SIG-M5 treated with dmso at 0.1 percent for 504 hours (cell line): Measurements from ENCODE around the gene MT2A.

Experiments
- DNase-seq: peaks from one replicate; lab custom pipeline; 2025; ENCODE audit not compliant: unreplicated experiment; lab: John Stamatoyannopoulos, UW

MT2A gene

GRCh38 chr16:56594292-56594619 is 14.1 kb upstream of the MT2A start:
- DNase-seq, result no peak

- DNase-seq, result peak; percentile 70
Measured at GRCh38 chr16:56600398-56600999, 7.9 kb upstream of the MT2A start.

- no peak for DNase-seq
Measured at GRCh38 chr16:56601325-56601724, 7.1 kb upstream of the MT2A start.

GRCh38 chr16:56603589-56603988 is 4.8 kb upstream of the MT2A start:
- DNase-seq, result peak; percentile 55

GRCh38 chr16:56604966-56605365 is 3.4 kb upstream of the MT2A start:
- no peak for DNase-seq

GRCh38 chr16:56605475-56605874 is 2.9 kb upstream of the MT2A start:
- no peak for DNase-seq

- no peak for DNase-seq
Measured at GRCh38 chr16:56606071-56606475, 2.3 kb upstream of the MT2A start.

- DNase-seq, result no peak
Measured at GRCh38 chr16:56606476-56607108, 1.8 kb upstream of the MT2A start.

GRCh38 chr16:56607109-56607618 is 1.2 kb upstream of the MT2A start:
- DNase-seq, result no peak

GRCh38 chr16:56607675-56608042 is 725 bp upstream of the MT2A start:
- DNase-seq, result no peak

DNA sequence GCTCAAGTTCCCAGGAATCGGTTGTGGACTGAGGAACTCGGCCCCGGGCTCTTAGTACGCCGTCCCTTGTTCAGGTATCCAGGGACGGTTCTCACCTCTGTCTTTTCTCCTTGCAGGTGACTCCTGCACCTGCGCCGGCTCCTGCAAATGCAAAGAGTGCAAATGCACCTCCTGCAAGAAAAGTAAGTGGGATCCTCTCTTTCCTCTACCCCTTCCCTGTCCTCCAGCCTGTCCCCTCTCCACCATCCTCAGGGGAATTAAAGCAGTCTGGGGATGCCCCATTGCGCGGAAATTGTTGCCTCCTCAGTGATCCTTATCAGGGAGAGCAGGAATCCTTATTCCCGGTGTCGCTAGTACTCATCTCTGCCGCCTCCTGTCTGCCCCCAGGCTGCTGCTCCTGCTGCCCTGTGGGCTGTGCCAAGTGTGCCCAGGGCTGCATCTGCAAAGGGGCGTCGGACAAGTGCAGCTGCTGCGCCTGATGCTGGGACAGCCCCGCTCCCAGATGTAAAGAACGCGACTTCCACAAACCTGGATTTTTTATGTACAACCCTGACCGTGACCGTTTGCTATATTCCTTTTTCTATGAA is 585 bp downstream of the MT2A start:
- DNase-seq, result no peak

GRCh38 chr16:56609463-56609921 is 1.1 kb downstream of the MT2A start:
- peak; percentile 93 for DNase-seq

DNA sequence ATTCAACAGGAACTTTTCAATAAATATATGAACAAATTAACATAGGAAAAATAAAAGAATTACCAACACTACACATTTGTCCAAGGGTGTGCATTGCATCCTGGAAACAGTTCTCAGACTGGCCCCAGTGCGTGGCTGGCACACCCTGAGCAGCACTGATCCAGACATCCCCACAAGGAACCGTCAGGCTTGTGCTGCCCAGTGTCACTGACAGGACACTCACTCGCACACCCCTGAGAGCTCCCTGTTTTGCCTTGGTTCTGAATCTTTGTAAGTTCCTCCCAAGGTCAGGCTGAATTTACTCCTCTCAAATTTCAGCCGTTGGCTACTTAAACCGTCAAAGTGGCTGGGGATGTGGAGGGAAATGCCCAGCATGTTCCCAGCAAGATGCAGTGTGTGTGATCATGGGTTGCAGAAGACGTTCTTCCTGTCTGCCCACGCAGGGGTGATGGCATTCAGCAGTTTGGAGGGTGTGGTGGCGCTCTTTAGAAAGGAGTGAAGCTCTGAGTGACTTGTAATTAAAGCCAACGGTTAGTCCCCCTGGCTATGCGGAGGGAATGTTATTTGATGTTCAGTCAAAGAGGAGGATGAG is 1.7 kb downstream of the MT2A start:
- peak; percentile 15 for DNase-seq

DNA sequence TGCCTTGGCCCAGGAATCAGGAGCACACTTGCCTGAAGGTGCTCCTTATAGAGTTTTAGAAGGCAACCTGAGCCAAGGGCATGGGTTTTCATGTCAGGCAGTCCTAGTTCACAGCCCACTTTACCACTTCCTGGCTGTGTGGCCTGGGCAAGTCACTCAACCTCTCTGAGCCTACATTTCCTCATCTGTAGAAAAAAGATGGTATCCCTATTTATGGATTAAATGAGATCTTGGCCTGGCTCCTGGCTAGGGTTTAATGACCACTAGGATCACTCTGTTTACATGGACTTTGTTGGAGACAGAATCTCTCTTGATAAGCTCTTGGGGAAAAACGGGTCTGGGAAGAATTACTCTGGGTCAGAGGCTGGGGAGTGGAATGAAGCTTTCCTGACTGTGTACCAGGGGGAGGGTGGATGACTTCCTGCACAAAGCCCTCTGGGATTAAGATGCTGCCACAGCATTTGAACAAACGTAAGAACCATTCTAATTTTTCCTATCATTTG is 2.3 kb downstream of the MT2A start:
- DNase-seq, result no peak

DNA sequence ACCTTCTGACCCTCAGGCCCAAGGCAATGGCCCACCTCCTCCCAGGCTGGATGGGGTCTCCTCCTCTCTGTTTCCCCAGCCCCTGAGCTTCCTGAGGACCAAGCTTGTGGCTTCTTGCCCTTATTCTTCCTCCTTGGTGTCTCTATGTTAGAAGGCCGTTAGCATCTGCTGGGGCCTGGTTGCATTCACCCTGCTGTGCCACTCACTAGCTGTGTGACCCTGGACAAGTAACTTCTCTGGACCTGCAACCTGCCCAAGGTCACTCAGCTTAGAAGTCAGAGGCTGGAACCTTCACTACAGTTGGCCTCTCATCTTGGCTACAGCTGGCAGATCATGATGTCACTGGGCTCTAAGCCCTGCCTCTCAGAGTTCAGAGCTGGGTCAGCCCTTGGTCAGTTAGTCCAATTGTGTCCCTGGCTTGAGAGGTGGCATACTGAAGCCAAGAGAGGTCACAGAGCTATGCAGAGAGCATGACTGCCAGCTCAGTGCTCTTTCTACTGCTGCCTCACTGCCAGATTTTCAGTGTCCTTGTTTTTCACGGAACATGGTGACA is 3.0 kb downstream of the MT2A start:
- no peak for DNase-seq

DNA sequence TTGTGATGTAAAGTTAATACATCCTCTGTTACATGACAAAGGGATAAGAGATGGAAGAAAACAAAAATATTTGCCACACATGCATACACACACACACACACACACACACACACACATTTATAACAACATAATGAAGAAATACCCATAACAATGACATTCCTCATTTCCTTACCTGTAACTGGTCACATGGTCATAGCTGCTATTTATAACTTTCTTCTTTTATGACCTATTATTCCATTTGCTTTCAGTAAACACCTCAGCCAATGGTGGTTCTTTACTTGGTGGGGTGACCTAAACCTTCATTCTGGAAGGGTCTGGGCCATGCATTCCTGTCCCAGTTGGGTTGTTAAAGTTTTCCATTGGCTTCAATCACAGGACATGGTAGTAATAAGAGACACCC is 5.3 kb downstream of the MT2A start:
- no peak for DNase-seq

GRCh38 chr16:56614549-56614991 is 6.2 kb downstream of the MT2A start:
- no peak for DNase-seq

DNA sequence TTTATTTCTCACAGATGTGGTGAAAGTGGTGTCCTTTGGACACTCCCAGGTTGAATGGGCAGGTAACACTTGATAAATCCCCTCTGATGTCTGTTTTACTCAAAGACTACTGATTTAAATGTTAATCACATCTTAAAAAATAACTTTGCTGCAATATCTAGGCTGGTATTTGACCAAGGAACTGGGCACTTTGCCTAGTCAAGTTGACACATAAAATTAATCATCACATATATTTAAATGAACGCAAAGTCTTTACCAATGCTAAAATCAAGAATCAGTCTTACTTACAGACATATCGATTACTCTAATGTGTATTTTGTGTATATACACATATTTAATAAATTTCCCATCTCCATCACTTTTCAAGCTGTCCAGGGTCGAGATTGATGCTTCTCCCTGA is 7.0 kb downstream of the MT2A start:
- no peak for DNase-seq

GRCh38 chr16:56616608-56617211 is 8.3 kb downstream of the MT2A start:
- DNase-seq, result no peak

GRCh38 chr16:56617212-56618085 is 9.1 kb downstream of the MT2A start:
- no peak for DNase-seq
